K562 (cell line): Measurements from ENCODE around the gene CYB5D1. TPM values are rescaled to one million over a fixed set of nuclear protein-coding genes. Genes with fewer than 3 reads are reported as not detected.

Source experiments
- CBX5 ChIP-seq: IDR thresholded peaks from 2 replicates; pipeline ENCODE4 v1.6.1; 2014; ENCODE audit warnings: low read depth, borderline replicate concordance
- CEBPZ ChIP-seq: fragments of 150-350 bp; IDR thresholded peaks from 2 replicates; pipeline ENCODE4 v1.6.1; 2014; ENCODE audit warnings: low read depth, mild to moderate bottlenecking, low read length, borderline replicate concordance
- FOXA3 ChIP-seq, 2 experiments: fragments of 450-650 bp in 1 of 2; sonication (generic) in 1 of 2; formaldehyde crosslinking; IDR thresholded peaks in 1 of 2; conservative IDR thresholded peaks in 1 of 2; 2 replicates each; pipeline versions ENCODE4 v1.4.0 to v1.8.0; 2020 to 2022; ENCODE audit warnings: mild to moderate bottlenecking in 2 of 2, missing genetic modification reagents in 1 of 2
- HEY1 ChIP-seq: fragments of 250-450 bp; sonication (Bioruptor Pico); IDR thresholded peaks from 2 replicates; pipeline ENCODE4 v1.5.0; 2020; ENCODE audit warnings: mild to moderate bottlenecking, moderate library complexity, borderline replicate concordance
- HNRNPK ChIP-seq: fragments of 200-400 bp; formaldehyde crosslinking; IDR thresholded peaks from one replicate; pipeline ENCODE4 v1.6.1; 2018; ENCODE audit warnings: mild to moderate bottlenecking, low read depth, low read length; ENCODE audit not compliant: poor library complexity, severe bottlenecking
- ID3 ChIP-seq, 2 experiments: fragments of 250-450 bp in 1 of 2; fragments of 450-650 bp in 1 of 2; sonication (Bioruptor Pico) in 1 of 2; IDR thresholded peaks; 2 replicates each; pipeline versions ENCODE4 v1.6.1 to v1.8.0; 2016 to 2021; ENCODE audit warnings: mild to moderate bottlenecking in 2 of 2, moderate library complexity in 2 of 2, missing compliant biosample characterization in 1 of 2, missing genetic modification characterization in 1 of 2
- KDM1A ChIP-seq, 2 experiments: fragments of 450-650 bp; IDR thresholded peaks; 2 replicates each; pipeline ENCODE4 v1.6.1; 2016; ENCODE audit warnings: mild to moderate bottlenecking in 2 of 2
- MCM3 ChIP-seq: fragments of 450-650 bp; IDR thresholded peaks from 2 replicates; pipeline ENCODE4 v1.6.1; 2016
- NFIX ChIP-seq: fragments of 250-450 bp; sonication (Bioruptor Pico); IDR thresholded peaks from 2 replicates; pipeline ENCODE4 v1.4.0; 2020; ENCODE audit warnings: low read depth, mild to moderate bottlenecking, moderate library complexity
- NFRKB ChIP-seq: fragments of 450-650 bp; IDR thresholded peaks from 2 replicates; pipeline ENCODE4 v1.6.1; 2016; ENCODE audit warnings: low read depth
- NUFIP1 ChIP-seq: fragments of 450-650 bp; IDR thresholded peaks from 2 replicates; pipeline ENCODE4 v1.6.1; 2018; ENCODE audit not compliant: partially characterized antibody
- PCBP2 ChIP-seq: fragments of 200-400 bp; formaldehyde crosslinking; IDR thresholded peaks from 2 replicates; pipeline ENCODE4 v1.6.1; 2018; ENCODE audit warnings: low read length, low read depth, mild to moderate bottlenecking, moderate library complexity; ENCODE audit not compliant: poor library complexity, severe bottlenecking
- PHF21A ChIP-seq: fragments of 450-650 bp; IDR thresholded peaks from 2 replicates; pipeline ENCODE4 v1.6.1; 2017; ENCODE audit warnings: low read depth, borderline replicate concordance
- PPARD ChIP-seq: fragments of 250-450 bp; sonication (Bioruptor Pico); IDR thresholded peaks from 2 replicates; pipeline ENCODE4 v1.8.0; 2022; ENCODE audit warnings: inconsistent platforms, mild to moderate bottlenecking, moderate library complexity
- RBFOX2 ChIP-seq: fragments of 200-400 bp; formaldehyde crosslinking; IDR thresholded peaks from 2 replicates; pipeline ENCODE4 v1.6.1; 2017; ENCODE audit warnings: low read depth, mild to moderate bottlenecking, low read length, moderate library complexity
- SIN3B ChIP-seq: fragments of 450-650 bp; IDR thresholded peaks from 2 replicates; pipeline ENCODE4 v1.6.1; 2017; ENCODE audit warnings: low read depth, mild to moderate bottlenecking, moderate library complexity
- TEAD4 ChIP-seq, 2 experiments: sonication (generic) in 1 of 2; formaldehyde crosslinking in 1 of 2; IDR thresholded peaks; 2 replicates each; pipeline versions ENCODE4 v1.6.1 to v1.8.0; 2012 to 2022; ENCODE audit warnings: borderline replicate concordance in 1 of 2, inconsistent platforms in 1 of 2, low read length in 1 of 2, mild to moderate bottlenecking in 1 of 2, missing genetic modification reagents in 1 of 2
- ZC3H4 ChIP-seq: sonication (generic); formaldehyde crosslinking; IDR thresholded peaks from 2 replicates; pipeline ENCODE4 v1.9.0; 2021; ENCODE audit warnings: missing genetic modification reagents, borderline replicate concordance
- ZNF354B ChIP-seq: fragments of 250-450 bp; sonication (Bioruptor Pico); IDR thresholded peaks from 2 replicates; pipeline ENCODE4 v1.4.0; 2020
- ZNF384 ChIP-seq: IDR thresholded peaks from 2 replicates; pipeline ENCODE4 v1.6.1; 2012; ENCODE audit warnings: low read depth, low read length, improper control_type of control experiment
- ZNF395 ChIP-seq: fragments of 200-800 bp; sonication (Bioruptor generic); IDR thresholded peaks from 2 replicates; pipeline ENCODE4 v1.6.1; 2017; ENCODE audit warnings: missing genetic modification characterization, missing compliant biosample characterization
- ZNF57 ChIP-seq: fragments of 450-650 bp; formaldehyde crosslinking; IDR thresholded peaks from 2 replicates; pipeline ENCODE4 v1.4.0; 2020; ENCODE audit warnings: mild to moderate bottlenecking, moderate library complexity
- ZNF639 ChIP-seq, 2 experiments: fragments of 200-800 bp in 1 of 2; sonication (Bioruptor generic) in 1 of 2; sonication (generic) in 1 of 2; formaldehyde crosslinking in 1 of 2; IDR thresholded peaks in 1 of 2; conservative IDR thresholded peaks in 1 of 2; 2 replicates each; pipeline versions ENCODE4 v1.5.0 to v1.6.1; 2016 to 2020; ENCODE audit warnings: missing compliant biosample characterization in 1 of 2, missing genetic modification characterization in 1 of 2, missing genetic modification reagents in 1 of 2
- polyA plus RNA-seq, 8 experiments: library from polyadenylated mRNA; depleted of rRNA in 4 of 8; stranded (reverse) in 5 of 8; unstranded in 3 of 8; fragments of >200 nt; fragmentation: Nextera tagmentation in 2 of 8; fragmentation: Illumina TruSeq in 1 of 8; extraction: Ambion mirVana in 2 of 8; extraction: Trizol in 1 of 8; gene quantifications; 2 replicates each; pipeline versions ENCODE4 v1.2.1 to v1.2.3, GENCODE V29; 2011 to 2014; ENCODE audit warnings: inconsistent platforms in 1 of 8, missing spikeins in 1 of 8
- total RNA-seq, 7 experiments: library from RNA; depleted of rRNA in 6 of 7; stranded (reverse); fragments of >200 nt in 6 of 7; fragmentation: Illumina TruSeq in 2 of 7; extraction: Trizol in 2 of 7; gene quantifications; 2 replicates each; pipeline versions ENCODE4 v1.2.1 to v1.2.3, GENCODE V29; 2011 to 2021; ENCODE audit warnings: low replicate concordance in 1 of 7

The CYB5D1 gene
- total and polyA plus RNA-seq, 9 of the 15 experiments (the other 6 are each of a cell fraction or from before 2014, with no cell fraction given) = 2.4 to 7.9 (median 5.7) TPM

GRCh38 chr17:7843257-7843535, 14.6 kb upstream of the CYB5D1 start (continued):
- TF ChIP-seq ID3 (CRISPR knock-in tag; IDR thresholded peaks at IDR 0.05) (no peak), ID3 (tag; IDR thresholded peaks at IDR 0.05) (no peak), NFIX (CRISPR knock-in tag) (no peak), NFRKB (peak; percentile 21; the same call in 1 of the 2 replicates), FOXA3 (CRISPR knock-in tag; conservative IDR thresholded peaks at IDR 0.05 in 1 of 2, IDR thresholded peaks at IDR 0.05 in 1 of 2) (no peak), NUFIP1 (no peak), PPARD (no peak), PHF21A (no peak), MCM3 (no peak), ZNF57 (no peak), KDM1A (IDR thresholded peaks at IDR 0.05) (no peak), CBX5 (no peak), ZC3H4 (0 out of 2 replicates have a peak, but pooled peaks have one; percentile 45), CEBPZ (no peak), PCBP2 (no peak), HNRNPK (no peak), RBFOX2 (peak; percentile 71), ZNF354B (CRISPR knock-in tag) (no peak), HEY1 (CRISPR knock-in tag) (no peak), ZNF639 (CRISPR knock-in tag; conservative IDR thresholded peaks at IDR 0.05 in 1 of 2, IDR thresholded peaks at IDR 0.05 in 1 of 2) (no peak), TEAD4 (IDR thresholded peaks at IDR 0.05; ENCODE audit: low read length) (no peak), TEAD4 (CRISPR knock-in tag; IDR thresholded peaks at IDR 0.05; ENCODE audit: borderline replicate concordance) (no peak), ZNF395 (CRISPR knock-in tag) (0 out of 2 replicates have a peak, but pooled peaks have one; percentile 54), ZNF384 (no peak), SIN3B (no peak)
